Renal cortical epithelial cell (primary cell): Measurements from ENCODE around the gene SARNP. TPM values are rescaled to one million over a fixed set of nuclear protein-coding genes. Genes with fewer than 3 reads are reported as not detected.
A peak's percentile ranks its signal among the peaks of the same experiment; 100 is the strongest.
"Not testable (repeated sequence)": the region's sequence is repeated elsewhere in the genome, so short reads cannot be mapped to it uniquely, and the experiment has no call there.

Source experiments
- DNase-seq: peaks from one replicate; pipeline ENCODE4 v3.0.0-alpha.2; 2011; ENCODE audit warnings: low read depth
- total RNA-seq: library from RNA; depleted of rRNA; stranded (reverse); fragments of >200 nt; gene quantifications from 2 replicates; pipeline ENCODE4 v1.2.3, GENCODE V29; 2014

SARNP gene, protein sequence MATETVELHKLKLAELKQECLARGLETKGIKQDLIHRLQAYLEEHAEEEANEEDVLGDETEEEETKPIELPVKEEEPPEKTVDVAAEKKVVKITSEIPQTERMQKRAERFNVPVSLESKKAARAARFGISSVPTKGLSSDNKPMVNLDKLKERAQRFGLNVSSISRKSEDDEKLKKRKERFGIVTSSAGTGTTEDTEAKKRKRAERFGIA
- 123 and 141 TPM in 2 replicates for total RNA-seq

DNA sequence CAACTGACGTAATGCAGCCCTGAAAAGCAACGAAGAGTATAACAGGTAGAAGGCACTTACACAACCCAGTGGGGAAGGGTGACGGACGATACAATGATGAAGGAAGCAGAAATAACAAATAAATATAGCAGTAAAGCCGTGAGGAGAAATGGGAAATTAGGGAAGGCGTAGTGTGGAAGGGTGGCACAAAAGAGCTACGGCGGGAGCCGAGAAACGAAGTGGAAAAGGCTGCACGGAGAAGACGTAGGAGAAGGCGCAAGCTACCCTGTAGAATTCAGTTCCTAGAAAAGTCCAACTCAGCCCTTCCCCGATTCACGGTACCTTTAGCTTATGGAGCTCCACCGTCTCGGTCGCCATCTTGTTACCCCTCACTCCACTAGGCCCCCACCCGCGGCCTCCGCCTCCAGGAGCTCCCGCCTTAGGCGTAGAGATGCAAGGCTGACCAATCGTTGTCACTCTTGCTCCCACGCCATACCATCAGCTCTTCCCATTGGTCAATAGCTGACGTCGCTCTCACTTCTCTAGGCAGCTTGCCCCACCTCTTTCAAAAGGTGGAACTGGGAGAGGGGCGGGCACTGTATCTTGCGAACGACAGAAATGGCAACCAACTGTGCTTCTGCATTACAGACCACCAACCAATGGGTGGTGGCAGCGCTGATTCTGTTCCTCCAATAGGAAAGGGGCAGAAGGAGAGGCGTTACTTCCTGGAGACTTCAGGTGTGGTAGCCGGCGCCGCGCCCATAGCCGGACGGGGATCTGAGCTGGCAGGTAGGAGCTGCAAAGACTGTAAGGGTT, at the start of gene SARNP, which contains the start of gene ORMDL2:
Gene SARNP, minus strand, starts transcription at position 380 of the 795 bp plus-strand sequence. Its CDS starts 23 bp downstream, at position 357.
Gene ORMDL2, plus strand, starts transcription at position 697 of the 795 bp plus-strand sequence. CDS start 959 bp downstream, outside the sequence.
- peak; percentile 100 for DNase-seq

GRCh38 chr12:55866454-55867004, 49.0 kb upstream of the SARNP start:
- not testable (repeated sequence) for DNase-seq

DNA sequence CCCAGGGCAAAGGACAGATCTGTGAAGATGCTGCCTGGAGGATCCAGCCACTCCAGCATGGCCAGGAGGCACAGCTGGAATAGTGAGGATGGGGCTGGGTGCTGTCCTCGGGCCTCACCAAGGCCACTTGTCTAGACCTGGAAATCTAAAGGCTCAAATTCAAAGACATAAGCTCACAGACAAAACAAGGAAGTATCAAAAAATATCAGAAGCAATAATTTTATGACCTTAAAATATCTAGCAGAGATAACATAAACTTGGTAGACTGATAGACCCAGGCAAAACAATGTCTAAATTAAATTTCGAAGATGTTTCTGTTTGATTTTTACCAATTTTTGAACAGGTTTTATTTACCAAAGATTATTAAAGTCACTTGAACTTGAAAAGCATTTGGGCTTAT, 47.8 kb upstream of the SARNP start:
- no peak for DNase-seq

- not testable (repeated sequence) for DNase-seq
Measured at GRCh38 chr12:55862931-55863330, 45.4 kb upstream of the SARNP start.

GRCh38 chr12:55862286-55862685, 44.8 kb upstream of the SARNP start:
- DNase-seq = no peak

GRCh38 chr12:55861871-55862270, 44.3 kb upstream of the SARNP start:
- DNase-seq = no peak

- no peak for DNase-seq
Measured at GRCh38 chr12:55861396-55861795, 43.9 kb upstream of the SARNP start.

- DNase-seq = no peak
Measured at GRCh38 chr12:55852740-55853139, 35.2 kb upstream of the SARNP start.

GRCh38 chr12:55850893-55851292, 33.4 kb upstream of the SARNP start:
- DNase-seq = no peak

DNA sequence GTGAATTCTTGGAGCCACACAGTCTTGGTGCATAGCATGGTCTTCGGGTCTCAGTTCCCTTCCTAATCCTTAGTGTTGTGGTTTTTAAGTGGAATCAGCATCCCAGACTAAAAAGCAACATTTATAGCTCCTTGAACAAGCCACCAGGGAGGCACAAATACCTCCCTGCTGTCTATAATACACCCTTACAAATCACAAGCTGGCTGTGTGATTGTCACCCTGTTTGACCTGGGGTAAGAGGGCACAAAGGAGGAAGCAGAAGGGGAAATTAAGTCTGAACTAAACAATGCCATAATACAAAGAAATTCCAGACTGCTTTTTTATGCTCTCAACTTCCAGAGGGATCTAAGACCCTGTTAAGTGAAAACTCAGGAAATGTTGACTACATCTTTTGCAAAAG, 32.9 kb upstream of the SARNP start:
- no peak for DNase-seq

- DNase-seq = no peak
Measured at GRCh38 chr12:55849616-55850343, 32.3 kb upstream of the SARNP start.

- DNase-seq = peak; percentile 86
Measured at GRCh38 chr12:55847603-55848291, 30.2 kb upstream of the SARNP start.

- peak; percentile 26 for DNase-seq
Measured at GRCh38 chr12:55847033-55847432, 29.5 kb upstream of the SARNP start.

DNA sequence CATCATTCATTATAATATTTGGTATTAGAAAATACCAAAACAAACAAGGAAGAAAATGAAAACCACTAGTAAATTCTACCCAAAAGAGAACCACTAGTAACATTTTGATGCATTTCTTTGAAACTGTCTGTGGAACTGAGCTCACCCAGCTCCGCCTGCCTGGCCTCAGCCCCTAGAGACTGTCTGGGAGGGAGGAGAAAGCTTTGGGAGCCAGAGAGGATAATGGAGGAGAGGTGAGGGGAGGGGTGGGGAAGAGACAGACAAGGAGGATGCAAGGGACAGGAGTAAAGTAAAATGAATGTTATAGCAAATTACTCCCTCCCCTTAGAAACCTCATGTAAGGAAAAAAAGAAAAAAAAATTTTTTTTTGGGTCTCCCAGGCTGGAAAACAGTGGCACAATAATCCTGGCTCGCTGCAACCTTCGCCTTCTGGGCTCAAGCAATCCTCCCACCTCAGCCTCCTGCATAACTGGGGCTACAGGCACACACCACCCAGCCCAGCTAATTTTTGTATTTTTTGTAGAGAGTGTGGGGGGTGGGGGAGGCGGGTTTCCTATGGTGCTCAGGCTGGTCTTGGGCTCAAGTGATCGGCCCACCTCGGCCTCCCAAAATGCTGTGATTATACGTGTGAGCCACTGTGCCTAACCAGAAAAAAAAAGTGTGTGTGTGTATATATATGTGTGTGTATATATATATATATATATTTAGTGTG, 28.4 kb upstream of the SARNP start:
- no peak for DNase-seq

DNA sequence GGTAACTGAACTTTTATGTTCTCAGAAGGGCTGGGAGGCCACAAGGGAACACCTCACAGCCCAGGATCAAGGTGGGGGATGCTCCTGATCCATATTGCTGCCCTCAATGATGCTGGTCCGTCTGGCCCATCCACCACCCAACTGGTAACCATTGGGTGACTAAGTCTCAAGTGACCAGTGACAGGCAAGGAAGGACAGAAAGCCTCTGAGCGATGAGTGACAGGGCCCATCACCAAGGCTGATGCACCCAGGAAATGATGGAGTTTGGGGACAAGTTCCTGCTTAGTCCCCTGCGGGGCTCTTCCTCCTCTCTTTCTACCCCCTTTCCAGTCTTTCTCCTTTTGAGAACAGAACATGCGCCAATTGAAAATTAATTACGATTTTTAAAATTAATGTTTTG, 27.8 kb upstream of the SARNP start:
- DNase-seq = no peak

DNA sequence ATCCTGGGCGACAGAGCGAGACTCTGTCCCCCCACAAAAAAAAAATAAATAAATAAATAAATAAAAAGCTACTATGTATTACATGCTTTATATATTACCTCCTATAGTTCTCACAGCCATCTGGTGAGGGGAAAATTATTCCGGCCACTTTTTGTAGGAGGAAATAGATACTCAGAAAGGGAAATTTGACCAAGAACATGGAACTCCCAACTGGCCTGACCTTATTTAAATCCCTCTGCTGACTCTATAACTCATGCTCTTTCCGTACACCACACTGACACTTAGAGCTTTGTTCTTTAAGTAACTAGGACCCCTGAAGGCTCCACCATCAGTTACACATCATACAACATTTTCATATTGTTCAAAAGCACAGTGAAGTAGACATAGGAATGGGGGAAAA, 27.4 kb upstream of the SARNP start:
- DNase-seq = no peak

GRCh38 chr12:55843431-55843830, 25.9 kb upstream of the SARNP start:
- no peak for DNase-seq

DNA sequence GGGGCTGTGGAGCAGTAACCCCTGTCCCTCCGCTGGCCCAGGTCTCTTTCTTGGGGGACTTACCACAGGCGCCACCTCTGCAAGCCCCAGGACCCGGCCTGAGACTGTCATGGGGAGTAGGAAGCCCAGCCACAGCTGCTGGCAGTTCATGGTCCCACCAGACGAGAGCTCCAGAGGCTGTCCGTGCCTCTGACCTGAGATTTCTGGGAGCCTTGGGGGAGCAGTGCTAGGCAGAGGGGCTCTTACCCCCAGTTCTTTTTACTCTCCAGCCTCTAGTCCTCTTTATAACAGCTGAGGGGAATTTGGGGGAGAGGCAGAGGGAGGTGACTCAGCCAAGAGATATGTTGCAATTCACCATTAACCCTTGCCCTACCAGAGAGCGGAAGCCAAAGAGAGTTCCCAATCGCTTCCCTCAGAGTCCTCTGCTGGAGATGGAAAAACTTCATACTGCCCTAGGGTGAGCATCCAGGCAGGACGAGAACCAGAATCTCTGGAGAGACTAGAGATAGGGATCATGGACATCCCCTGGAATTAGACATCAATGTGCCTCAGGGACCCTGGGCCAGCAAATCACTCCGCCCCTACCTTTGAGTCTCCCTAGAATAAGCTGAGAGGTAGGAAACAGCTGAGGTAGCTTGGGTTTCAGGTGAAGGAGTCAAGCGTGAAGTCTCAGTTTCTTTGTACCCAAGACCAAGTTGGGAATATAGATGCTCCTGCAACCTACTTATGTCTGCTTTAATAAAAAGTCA, 25.3 kb upstream of the SARNP start, which contains the start of gene MMP19:
Gene MMP19, minus strand, starts transcription at position 256 of the 749 bp plus-strand sequence. Its CDS starts 106 bp downstream, at position 150.
- peak; percentile 54 for DNase-seq

- DNase-seq = no peak
Measured at GRCh38 chr12:55840581-55841351, 23.2 kb upstream of the SARNP start.
